Measurements from ENCODE around the gene CLDN10. TPM values are rescaled to one million over a fixed set of nuclear protein-coding genes. Genes with fewer than 3 reads are reported as not detected.

Gene CLDN10
- total and polyA plus RNA-seq, 3 experiments from 2014 or later = not detected

DNA sequence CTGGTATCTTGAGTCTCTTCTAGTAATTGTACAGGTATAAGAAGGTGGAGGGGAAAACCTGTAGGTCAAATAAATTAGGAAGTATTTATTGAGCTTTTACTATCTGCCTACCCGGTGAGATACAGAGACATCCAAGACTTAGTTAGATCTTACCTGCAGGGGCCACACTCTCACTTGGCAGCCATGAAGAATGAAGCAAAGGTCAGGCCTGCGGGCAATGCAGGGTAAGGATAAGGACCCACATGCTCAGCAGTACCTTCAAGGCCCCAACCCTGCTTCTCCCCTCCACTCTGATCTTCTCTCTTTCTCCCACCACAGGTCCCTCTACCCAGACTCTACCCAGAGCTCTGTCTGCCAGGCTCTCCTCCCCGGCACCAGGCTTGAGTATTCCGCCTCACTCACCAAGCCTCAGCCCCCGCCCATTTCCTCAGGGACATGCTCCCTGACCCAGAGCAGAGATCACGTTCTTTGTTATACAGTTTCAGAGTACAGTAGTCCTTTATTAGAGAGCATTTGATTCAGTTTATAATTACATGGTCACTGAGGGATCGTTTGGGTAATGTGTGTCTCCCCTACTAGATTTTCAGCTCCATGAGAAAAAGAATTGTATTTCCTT lies 18.9 kb upstream of the CLDN10 start:
- Mint-ChIP-seq H3K27me3 (peaks cover 8 to 49% of the 10 kb centered on the region in 2 donors), H3K9me3 (no peaks in the 10 kb centered on the region), H3K36me3 (no peaks in the 10 kb centered on the region), H3K4me3 (no peak overlapping the region), H3K27ac (no peak overlapping the region), H3K4me1 (no peaks in the 10 kb centered on the region)
- ChIA-PET POLR2A (no interaction called here), CTCF (no interaction called here)
- Histone ChIP-seq H3K9me3 (ENCODE audit: low read length) (no peaks in the 10 kb centered on the region), H3K4me3 (ENCODE audit: low read length) (no peak overlapping the region), H3K36me3 (ENCODE audit: insufficient read depth, low read length) (no peaks in the 10 kb centered on the region), H3K27ac (ENCODE audit: low read depth, low read length) (no peak overlapping the region), H3K27me3 (ENCODE audit: insufficient read depth, low read length, poor library complexity, severe bottlenecking) (no peaks in the 10 kb centered on the region), H3K4me1 (ENCODE audit: insufficient read depth, low read length) (no peaks in the 10 kb centered on the region)
- no peak for DNase-seq

DNA sequence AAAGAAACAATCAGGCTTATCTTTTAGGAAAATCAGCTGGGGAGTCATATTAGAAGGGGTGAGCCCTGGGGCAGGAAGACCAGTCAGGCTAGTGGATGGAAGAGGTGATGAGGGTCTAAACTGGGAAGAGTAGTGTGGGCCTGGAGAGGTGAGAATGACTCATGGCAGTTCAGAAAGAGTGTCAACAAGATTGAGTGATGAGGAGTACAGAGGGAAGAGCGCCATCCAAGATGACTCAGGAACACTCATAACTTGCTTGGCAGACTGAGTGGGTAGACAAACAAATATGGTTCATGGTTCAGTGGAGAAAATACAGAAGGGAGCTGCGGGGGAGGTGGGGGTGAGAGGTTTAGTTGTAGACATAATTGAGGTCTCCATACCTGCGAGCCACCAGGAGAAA lies 17.3 kb upstream of the CLDN10 start:
- DNase-seq = no peak
- H3K36me3 ChIP-seq (ENCODE audit: insufficient read depth, low read length) = no peaks in the 10 kb centered on the region
- Mint-ChIP-seq H3K4me1 (no peaks in the 10 kb centered on the region), H3K27ac (no peak overlapping the region), H3K36me3 (no peaks in the 10 kb centered on the region), H3K4me3 (no peak overlapping the region), H3K27me3 (peaks cover 8 to 41% of the 10 kb centered on the region in 2 donors), H3K9me3 (no peaks in the 10 kb centered on the region)
- ChIA-PET POLR2A (no interaction called here), CTCF (no interaction called here)
- no peak overlapping the region for H3K4me3 ChIP-seq (ENCODE audit: low read length)
- no peaks in the 10 kb centered on the region for H3K9me3 ChIP-seq (ENCODE audit: low read length)
- no peaks in the 10 kb centered on the region for H3K4me1 ChIP-seq (ENCODE audit: insufficient read depth, low read length)
- H3K27me3 ChIP-seq (ENCODE audit: insufficient read depth, low read length, poor library complexity, severe bottlenecking) = no peaks in the 10 kb centered on the region
- H3K27ac ChIP-seq (ENCODE audit: low read depth, low read length) = no peak overlapping the region

DNA sequence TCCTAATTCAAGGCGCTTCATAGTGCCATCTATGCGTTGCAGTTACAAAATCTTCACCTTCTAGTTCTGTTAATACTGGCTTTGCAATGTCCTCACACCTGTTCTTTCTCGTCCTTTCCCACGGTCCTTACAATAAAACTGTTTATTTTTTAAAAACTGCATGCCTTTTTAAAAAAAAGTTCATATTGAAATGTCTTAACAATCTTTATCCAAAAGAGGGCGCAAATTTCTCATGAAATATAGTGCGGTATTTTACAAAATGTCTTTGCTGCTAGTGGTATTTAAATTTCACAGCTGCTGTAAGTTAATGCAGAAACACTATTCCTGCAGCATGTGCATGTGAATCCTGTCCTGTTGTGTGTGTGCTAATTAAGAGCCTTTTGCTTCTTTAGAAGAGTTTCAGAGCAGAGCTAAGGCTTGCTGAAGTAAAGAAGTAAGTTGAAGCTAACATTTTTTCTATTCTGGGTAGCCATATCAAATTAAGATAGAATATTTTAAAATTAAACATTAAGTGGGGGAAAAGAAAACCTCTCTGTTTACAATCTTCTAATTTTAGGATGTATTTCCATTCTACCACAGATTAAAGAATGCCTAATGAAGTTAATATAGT lies 15.8 kb upstream of the CLDN10 start:
- CTCF ChIA-PET = interaction anchor here (0.9 to 1.1 kb wide), 2 partner anchors 297 to 299 kb away, joined by 3 to 7 read pairs; no protein-coding TSS in a partner anchor
- H3K27me3 Mint-ChIP-seq = peaks cover 7 to 50% of the 10 kb centered on the region in 2 donors
- no peak for DNase-seq
- no peak overlapping the region for H3K4me3 ChIP-seq (ENCODE audit: low read length)
- H3K27ac ChIP-seq (ENCODE audit: low read depth, low read length) = no peak overlapping the region
- no peaks in the 10 kb centered on the region for H3K36me3 ChIP-seq (ENCODE audit: insufficient read depth, low read length)
- H3K4me3 Mint-ChIP-seq = no peak overlapping the region
- H3K27ac Mint-ChIP-seq = no peak overlapping the region
- POLR2A ChIA-PET = no interaction called here
- H3K4me1 Mint-ChIP-seq = no peaks in the 10 kb centered on the region
- H3K9me3 Mint-ChIP-seq = no peaks in the 10 kb centered on the region
- H3K9me3 ChIP-seq (ENCODE audit: low read length) = no peaks in the 10 kb centered on the region
- H3K36me3 Mint-ChIP-seq = no peaks in the 10 kb centered on the region
- no peaks in the 10 kb centered on the region for H3K4me1 ChIP-seq (ENCODE audit: insufficient read depth, low read length)
- H3K27me3 ChIP-seq (ENCODE audit: insufficient read depth, low read length, poor library complexity, severe bottlenecking) = no peaks in the 10 kb centered on the region

DNA sequence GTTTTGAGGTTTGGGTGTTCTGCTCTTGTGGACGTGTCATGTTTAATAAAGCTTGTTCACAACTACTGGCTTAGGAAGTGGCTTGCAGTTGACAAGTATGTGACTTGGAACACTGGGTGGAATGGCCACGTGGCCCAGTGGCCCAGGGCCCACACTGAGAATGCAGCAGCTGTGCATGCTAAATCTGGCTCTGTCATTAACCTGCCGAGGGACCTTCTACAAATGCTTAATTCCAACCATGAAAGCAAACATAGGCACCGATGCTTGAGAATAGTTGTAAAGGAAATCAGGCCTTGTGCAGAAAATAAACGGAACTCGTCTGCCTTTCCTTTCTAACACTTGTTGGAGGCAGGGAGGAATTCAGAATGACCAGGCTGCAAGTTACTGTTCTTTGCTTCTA lies 11.6 kb upstream of the CLDN10 start:
- Mint-ChIP-seq H3K4me1 (no peaks in the 10 kb centered on the region), H3K27me3 (peaks cover 4 to 26% of the 10 kb centered on the region in 2 donors), H3K4me3 (no peak overlapping the region), H3K9me3 (no peaks in the 10 kb centered on the region), H3K36me3 (no peaks in the 10 kb centered on the region), H3K27ac (no peak overlapping the region)
- DNase-seq = no peak
- Histone ChIP-seq H3K27me3 (ENCODE audit: insufficient read depth, low read length, poor library complexity, severe bottlenecking) (no peaks in the 10 kb centered on the region), H3K4me3 (ENCODE audit: low read length) (no peak overlapping the region), H3K36me3 (ENCODE audit: insufficient read depth, low read length) (no peaks in the 10 kb centered on the region), H3K9me3 (ENCODE audit: low read length) (no peaks in the 10 kb centered on the region), H3K4me1 (ENCODE audit: insufficient read depth, low read length) (no peaks in the 10 kb centered on the region), H3K27ac (ENCODE audit: low read depth, low read length) (no peak overlapping the region)
- ChIA-PET CTCF (no interaction called here), POLR2A (no interaction called here)

DNA sequence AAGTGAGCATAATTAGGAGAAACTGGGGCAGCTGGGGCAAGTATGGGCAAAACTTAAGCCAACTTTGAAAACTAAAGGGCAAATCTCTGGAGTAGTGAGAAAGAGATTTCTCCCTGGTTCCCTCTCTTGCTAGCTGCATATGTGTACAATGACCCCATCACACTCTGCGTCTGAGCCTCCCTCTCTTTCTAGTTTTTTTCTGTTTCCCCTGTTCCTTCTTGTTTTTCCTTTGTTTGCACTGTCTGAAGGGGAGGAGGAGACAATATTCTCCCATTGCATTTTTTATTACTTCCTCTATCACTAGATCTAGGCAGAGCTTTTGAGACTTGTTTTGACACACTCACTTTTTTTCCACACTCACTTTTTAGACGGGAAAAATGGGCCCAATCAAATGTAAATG lies 11.2 kb upstream of the CLDN10 start:
- H3K9me3 Mint-ChIP-seq = no peaks in the 10 kb centered on the region
- H3K27ac Mint-ChIP-seq = no peak overlapping the region
- Histone ChIP-seq H3K4me3 (ENCODE audit: low read length) (no peak overlapping the region), H3K9me3 (ENCODE audit: low read length) (no peaks in the 10 kb centered on the region), H3K27me3 (ENCODE audit: insufficient read depth, low read length, poor library complexity, severe bottlenecking) (no peaks in the 10 kb centered on the region), H3K36me3 (ENCODE audit: insufficient read depth, low read length) (no peaks in the 10 kb centered on the region), H3K27ac (ENCODE audit: low read depth, low read length) (no peak overlapping the region), H3K4me1 (ENCODE audit: insufficient read depth, low read length) (no peaks in the 10 kb centered on the region)
- POLR2A ChIA-PET = interaction anchor here (0.7 kb wide), 1 partner anchor 9 kb away, joined by 3 read pairs; no protein-coding TSS in a partner anchor
- H3K4me3 Mint-ChIP-seq = no peak overlapping the region
- H3K36me3 Mint-ChIP-seq = no peaks in the 10 kb centered on the region
- CTCF ChIA-PET = no interaction called here
- DNase-seq = no peak
- no peaks in the 10 kb centered on the region for H3K4me1 Mint-ChIP-seq
- H3K27me3 Mint-ChIP-seq = peaks cover 4 to 26% of the 10 kb centered on the region in 2 donors

DNA sequence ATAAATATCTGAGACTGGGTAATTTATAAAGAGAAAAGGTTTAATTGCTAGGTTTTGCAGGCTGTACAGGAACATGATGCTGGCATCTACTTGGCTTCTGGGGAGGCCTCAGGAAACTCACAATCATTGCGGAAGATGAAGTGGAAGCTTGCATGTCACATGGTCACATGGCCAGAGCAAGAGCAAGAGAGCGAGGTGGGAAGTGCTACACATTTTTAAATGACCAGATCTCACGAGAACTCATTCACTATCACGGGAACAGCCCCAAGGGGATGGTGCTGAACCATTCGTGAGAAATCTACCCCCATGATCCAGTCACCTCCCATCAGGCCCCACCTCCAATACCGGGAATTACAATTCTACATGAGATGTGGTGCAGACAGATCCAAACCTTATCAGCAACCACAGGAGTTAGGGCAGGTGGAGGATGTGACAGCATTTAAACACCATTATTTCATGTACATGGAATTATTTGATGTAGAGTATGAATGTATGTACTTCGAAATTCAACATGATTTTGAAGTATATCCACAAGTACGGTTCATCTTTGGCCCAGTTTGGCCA lies 10.5 kb upstream of the CLDN10 start:
- Mint-ChIP-seq H3K27ac (no peak overlapping the region), H3K4me1 (no peaks in the 10 kb centered on the region), H3K27me3 (peaks cover 4 to 23% of the 10 kb centered on the region in 2 donors), H3K9me3 (no peaks in the 10 kb centered on the region), H3K4me3 (no peak overlapping the region), H3K36me3 (no peaks in the 10 kb centered on the region)
- H3K9me3 ChIP-seq (ENCODE audit: low read length) = no peaks in the 10 kb centered on the region
- no peak for DNase-seq
- H3K27me3 ChIP-seq (ENCODE audit: insufficient read depth, low read length, poor library complexity, severe bottlenecking) = no peaks in the 10 kb centered on the region
- no peaks in the 10 kb centered on the region for H3K36me3 ChIP-seq (ENCODE audit: insufficient read depth, low read length)
- no peaks in the 10 kb centered on the region for H3K4me1 ChIP-seq (ENCODE audit: insufficient read depth, low read length)
- H3K27ac ChIP-seq (ENCODE audit: low read depth, low read length) = no peak overlapping the region
- CTCF ChIA-PET = no interaction called here
- POLR2A ChIA-PET = interaction anchor here (0.7 kb wide), 1 partner anchor 9 kb away, joined by 3 read pairs; no protein-coding TSS in a partner anchor
- H3K4me3 ChIP-seq (ENCODE audit: low read length) = no peak overlapping the region

DNA sequence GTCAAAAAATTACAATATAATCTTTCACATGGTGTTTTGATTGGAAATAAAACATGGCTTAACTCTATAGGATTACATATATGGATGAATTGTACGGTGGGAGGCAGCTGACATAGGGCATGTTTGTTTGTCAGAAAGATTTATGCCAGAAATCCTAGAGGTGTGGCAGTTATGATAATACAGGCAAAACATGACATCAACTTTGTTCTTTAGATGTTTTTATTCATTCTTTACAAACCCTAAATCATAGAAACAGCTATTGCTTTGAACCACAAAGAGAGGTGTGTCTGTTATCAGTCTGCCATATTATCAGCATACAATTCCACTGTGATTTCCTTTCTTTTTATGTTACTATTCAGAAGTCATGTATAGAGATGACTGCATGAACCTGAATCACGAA lies 8.2 kb upstream of the CLDN10 start:
- CTCF ChIA-PET = no interaction called here
- H3K4me3 Mint-ChIP-seq = no peak overlapping the region

DNA sequence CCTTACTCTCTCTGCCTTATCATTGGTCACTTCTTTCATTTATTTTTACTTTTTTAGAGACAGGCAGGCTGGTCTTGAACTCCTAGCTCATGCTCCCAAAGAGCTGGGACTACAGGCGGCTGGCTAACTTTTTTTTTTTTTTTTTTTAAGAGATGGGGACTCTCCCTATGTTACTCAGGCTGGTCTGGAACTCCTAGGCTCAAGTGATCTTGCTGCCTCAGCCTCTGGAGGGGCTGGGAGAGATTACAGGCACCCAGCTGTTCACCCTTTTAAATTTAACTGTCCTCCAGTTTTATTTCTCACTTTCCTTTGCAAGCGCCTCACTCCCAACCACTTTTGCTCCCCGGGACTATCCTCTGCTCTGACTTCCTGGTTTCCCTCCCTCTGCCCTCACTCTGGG lies 5.6 kb upstream of the CLDN10 start:
- Mint-ChIP-seq H3K9me3 (peaks cover 0 to 2% (median 0%) of the 10 kb centered on the region in 5 donors), H3K36me3 (peaks cover 0 to 3% (median 0%) of the 10 kb centered on the region in 3 donors), H3K27ac (no peak overlapping the region), H3K27me3 (peaks cover 19 to 41% of the 10 kb centered on the region in 2 donors), H3K4me3 (no peak overlapping the region), H3K4me1 (peaks cover 4 to 5% (median 4%) of the 10 kb centered on the region in 3 donors)
- no peak for DNase-seq
- ChIA-PET CTCF (no interaction called here), POLR2A (no interaction called here)
- H3K4me1 ChIP-seq (ENCODE audit: insufficient read depth, low read length) = no peaks in the 10 kb centered on the region
- no peaks in the 10 kb centered on the region for H3K9me3 ChIP-seq (ENCODE audit: low read length)
- H3K36me3 ChIP-seq (ENCODE audit: insufficient read depth, low read length) = no peaks in the 10 kb centered on the region
- H3K27ac ChIP-seq (ENCODE audit: low read depth, low read length) = no peak overlapping the region
- H3K4me3 ChIP-seq (ENCODE audit: low read length) = no peak overlapping the region
- H3K27me3 ChIP-seq (ENCODE audit: insufficient read depth, low read length, poor library complexity, severe bottlenecking) = peaks cover 6% of the 10 kb centered on the region

More for the DNA sequence above, 8.2 kb upstream of the CLDN10 start:
- H3K27me3 ChIP-seq (ENCODE audit: insufficient read depth, low read length, poor library complexity, severe bottlenecking) = no peaks in the 10 kb centered on the region
- no peak overlapping the region for H3K27ac Mint-ChIP-seq
- no peaks in the 10 kb centered on the region for H3K9me3 Mint-ChIP-seq
- no peaks in the 10 kb centered on the region for H3K36me3 Mint-ChIP-seq
- H3K4me1 ChIP-seq (ENCODE audit: insufficient read depth, low read length) = no peaks in the 10 kb centered on the region
- no peak for DNase-seq
- POLR2A ChIA-PET = no interaction called here
- no peak overlapping the region for H3K27ac ChIP-seq (ENCODE audit: low read depth, low read length)
- no peaks in the 10 kb centered on the region for H3K36me3 ChIP-seq (ENCODE audit: insufficient read depth, low read length)
- no peak overlapping the region for H3K4me3 ChIP-seq (ENCODE audit: low read length)
- H3K4me1 Mint-ChIP-seq = no peaks in the 10 kb centered on the region
- H3K27me3 Mint-ChIP-seq = peaks cover 9 to 31% of the 10 kb centered on the region in 2 donors
- H3K9me3 ChIP-seq (ENCODE audit: low read length) = no peaks in the 10 kb centered on the region

All from CD8-positive, alpha-beta memory T cell (primary cell).